ENCODE results near the gene RCAN2.

RCAN2 gene

GRCh38 chr6:46452312-46452917 is 38.8 kb downstream of the RCAN2 start:
- Histone ChIP-seq H3K4me3 (no peak overlapping the region), H3K27ac (peak overlapping the region in 1 of 21 experiments; percentile 34)

GRCh38 chr6:46451343-46451742 is 39.9 kb downstream of the RCAN2 start:
- no peak overlapping the region for H3K27ac ChIP-seq
- H3K4me3 ChIP-seq: no peak overlapping the region

GRCh38 chr6:46444772-46445454 is 46.3 kb downstream of the RCAN2 start:
- Histone ChIP-seq H3K4me3 (no peak overlapping the region), H3K27ac (no peak overlapping the region)

- H3K27ac ChIP-seq: no peak overlapping the region
- no peak overlapping the region for H3K4me3 ChIP-seq
Measured at GRCh38 chr6:46443623-46444022, 47.6 kb downstream of the RCAN2 start.

- peak overlapping the region in 1 of 21 experiments; percentile 19 for H3K27ac ChIP-seq
- no peak overlapping the region for H3K4me3 ChIP-seq
Measured at GRCh38 chr6:46440641-46441040, 50.6 kb downstream of the RCAN2 start.

GRCh38 chr6:46440141-46440540 is 51.1 kb downstream of the RCAN2 start:
- Histone ChIP-seq H3K4me3 (no peak overlapping the region), H3K27ac (peak overlapping the region in 1 of 21 experiments; percentile 2)

GRCh38 chr6:46438245-46438644 is 53.0 kb downstream of the RCAN2 start:
- Histone ChIP-seq H3K27ac (peak overlapping the region in 1 of 21 experiments; percentile 46), H3K4me3 (no peak overlapping the region)

GRCh38 chr6:46437671-46438221 is 53.5 kb downstream of the RCAN2 start:
- peak overlapping the region in 1 of 21 experiments; percentile 46 for H3K27ac ChIP-seq
- H3K4me3 ChIP-seq: no peak overlapping the region

- no peak overlapping the region for H3K27ac ChIP-seq
- no peak overlapping the region for H3K4me3 ChIP-seq
Measured at GRCh38 chr6:46422619-46423018, 68.6 kb downstream of the RCAN2 start.

GRCh38 chr6:46421939-46422338 is 69.3 kb downstream of the RCAN2 start:
- Histone ChIP-seq H3K4me3 (no peak overlapping the region), H3K27ac (no peak overlapping the region)

GRCh38 chr6:46420921-46421638 is 70.2 kb downstream of the RCAN2 start:
- H3K4me3 ChIP-seq: no peak overlapping the region
- no peak overlapping the region for H3K27ac ChIP-seq

GRCh38 chr6:46419576-46420002 is 71.7 kb downstream of the RCAN2 start:
- H3K4me3 ChIP-seq: no peak overlapping the region
- H3K27ac ChIP-seq: no peak overlapping the region

GRCh38 chr6:46414398-46414797 is 76.9 kb downstream of the RCAN2 start:
- H3K4me3 ChIP-seq: no peak overlapping the region
- no peak overlapping the region for H3K27ac ChIP-seq

- Histone ChIP-seq H3K4me3 (no peak overlapping the region), H3K27ac (no peak overlapping the region)
Measured at GRCh38 chr6:46412662-46413061, 78.6 kb downstream of the RCAN2 start.

GRCh38 chr6:46411456-46412197 is 79.6 kb downstream of the RCAN2 start:
- H3K27ac ChIP-seq: peak overlapping the region in 2 of 21 experiments; percentile 31 to 51
- H3K4me3 ChIP-seq: no peak overlapping the region

GRCh38 chr6:46410334-46410953 is 80.8 kb downstream of the RCAN2 start:
- peak overlapping the region in 3 of 21 experiments; percentile 13 to 51 (median 49) for H3K27ac ChIP-seq
- no peak overlapping the region for H3K4me3 ChIP-seq

- Histone ChIP-seq H3K27ac (no peak overlapping the region), H3K4me3 (no peak overlapping the region)
Measured at GRCh38 chr6:46407776-46408530, 83.3 kb downstream of the RCAN2 start.

GRCh38 chr6:46407246-46407645 is 84.0 kb downstream of the RCAN2 start:
- Histone ChIP-seq H3K27ac (peak overlapping the region in 1 of 21 experiments; percentile 9), H3K4me3 (no peak overlapping the region)
